ENCODE measurements around the gene CCNI2. TPM values are rescaled to one million over a fixed set of nuclear protein-coding genes. Genes with fewer than 3 reads are reported as not detected.

The CCNI2 gene
- total RNA-seq, 4 donors from 2014 or later: 0.34 to 0.81 (median 0.67) TPM; not detected in 1

GRCh38 chr5:132785365-132785764 lies 38.1 kb downstream of the CCNI2 start:
- Histone ChIP-seq H3K36me3 (no peaks in the 10 kb centered on the region), H3K4me1 (no peaks in the 10 kb centered on the region), H3K4me3 (replicated peaks in 1 of 3) (no peak overlapping the region), H3K27ac (no peak overlapping the region), H3K9me3 (no peaks in the 10 kb centered on the region), H3K27me3 (no peaks in the 10 kb centered on the region)
- intact Hi-C loops (cut with DNase I): no loop called here
- WGBS, 2 donors: 70 to 71% methylated on average over 5 of the region's 5 CpGs
- DNase-seq: no peak
- no peak for TF ChIP-seq CTCF (IDR thresholded peaks at IDR 0.05)

DNA sequence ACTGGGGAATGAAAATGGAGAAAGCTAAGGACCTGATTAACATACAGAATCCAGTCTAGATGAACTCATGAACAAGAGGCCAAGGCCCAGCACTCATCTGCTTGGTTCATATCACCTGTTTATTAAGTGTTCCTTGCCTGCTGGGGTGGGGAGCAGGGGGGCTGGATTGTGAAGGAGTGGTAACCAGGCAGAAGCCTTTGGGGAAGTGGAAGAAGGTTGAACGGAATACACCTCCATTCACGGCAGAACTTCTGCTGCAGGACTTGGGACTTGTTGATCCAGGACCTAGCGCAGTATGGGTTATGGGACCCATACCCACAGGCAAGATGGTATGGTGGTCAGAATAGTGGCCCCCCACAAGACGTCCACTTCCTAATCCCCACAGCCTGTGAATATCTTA lies 38.6 kb downstream of the CCNI2 start:
- intact Hi-C loops (cut with DNase I): no loop called here
- Histone ChIP-seq H3K36me3 (no peaks in the 10 kb centered on the region), H3K9me3 (no peaks in the 10 kb centered on the region), H3K4me1 (no peaks in the 10 kb centered on the region), H3K27ac (no peak overlapping the region), H3K4me3 (replicated peaks in 1 of 3) (no peak overlapping the region), H3K27me3 (no peaks in the 10 kb centered on the region)
- DNase-seq: no peak
- 90 to 95% methylated on average over 4 of the region's 4 CpGs for WGBS, 2 donors
- TF ChIP-seq CTCF (IDR thresholded peaks at IDR 0.05) (no peak), POLR2A (IDR thresholded peaks at IDR 0.05) (no peak)

GRCh38 chr5:132787076-132787475 lies 39.9 kb downstream of the CCNI2 start:
- WGBS, 2 donors: 95 to 98% methylated on average over 1 of the region's 1 CpG
- H3K27me3 ChIP-seq: no peaks in the 10 kb centered on the region
- no peaks in the 10 kb centered on the region for H3K9me3 ChIP-seq
- H3K36me3 ChIP-seq: no peaks in the 10 kb centered on the region
- no peak overlapping the region for H3K27ac ChIP-seq
- H3K4me3 ChIP-seq (replicated peaks in 1 of 3): no peak overlapping the region
- intact Hi-C loops (cut with DNase I): no loop called here
- no peak for DNase-seq
- TF ChIP-seq POLR2A (IDR thresholded peaks at IDR 0.05): no peak
- no peak for TF ChIP-seq CTCF (IDR thresholded peaks at IDR 0.05)
- H3K4me1 ChIP-seq: no peaks in the 10 kb centered on the region

DNA sequence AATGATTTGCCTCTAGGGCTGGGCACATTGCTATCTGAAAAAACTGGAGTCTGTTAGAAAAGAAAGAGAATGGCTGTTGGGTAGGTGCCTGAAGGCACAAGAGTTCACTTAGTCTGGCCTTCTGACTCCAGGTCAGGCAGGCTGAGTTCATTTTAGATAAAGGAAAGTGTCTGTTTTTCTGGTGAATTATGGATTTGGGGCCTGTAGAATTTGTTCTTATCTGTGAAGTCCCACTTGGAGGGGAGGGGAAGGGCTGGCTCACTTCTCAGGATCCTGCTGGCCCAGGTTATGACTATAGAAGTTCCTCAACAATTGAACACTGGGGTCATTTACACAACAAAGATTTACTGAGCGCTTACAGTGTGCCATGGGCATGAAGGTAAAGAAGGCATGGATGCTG lies 41.3 kb downstream of the CCNI2 start:
- no peak overlapping the region for H3K4me3 ChIP-seq (replicated peaks in 1 of 3)
- intact Hi-C loops (cut with DNase I): no loop called here
- H3K9me3 ChIP-seq: no peaks in the 10 kb centered on the region
- no peaks in the 10 kb centered on the region for H3K27me3 ChIP-seq
- no peak for TF ChIP-seq POLR2A (IDR thresholded peaks at IDR 0.05)
- no peak for TF ChIP-seq CTCF (IDR thresholded peaks at IDR 0.05)
- H3K4me1 ChIP-seq: no peaks in the 10 kb centered on the region
- no peaks in the 10 kb centered on the region for H3K36me3 ChIP-seq
- DNase-seq: no peak
- H3K27ac ChIP-seq: no peak overlapping the region
- WGBS, 2 donors: 100% methylated on average over 1 of the region's 1 CpG

DNA sequence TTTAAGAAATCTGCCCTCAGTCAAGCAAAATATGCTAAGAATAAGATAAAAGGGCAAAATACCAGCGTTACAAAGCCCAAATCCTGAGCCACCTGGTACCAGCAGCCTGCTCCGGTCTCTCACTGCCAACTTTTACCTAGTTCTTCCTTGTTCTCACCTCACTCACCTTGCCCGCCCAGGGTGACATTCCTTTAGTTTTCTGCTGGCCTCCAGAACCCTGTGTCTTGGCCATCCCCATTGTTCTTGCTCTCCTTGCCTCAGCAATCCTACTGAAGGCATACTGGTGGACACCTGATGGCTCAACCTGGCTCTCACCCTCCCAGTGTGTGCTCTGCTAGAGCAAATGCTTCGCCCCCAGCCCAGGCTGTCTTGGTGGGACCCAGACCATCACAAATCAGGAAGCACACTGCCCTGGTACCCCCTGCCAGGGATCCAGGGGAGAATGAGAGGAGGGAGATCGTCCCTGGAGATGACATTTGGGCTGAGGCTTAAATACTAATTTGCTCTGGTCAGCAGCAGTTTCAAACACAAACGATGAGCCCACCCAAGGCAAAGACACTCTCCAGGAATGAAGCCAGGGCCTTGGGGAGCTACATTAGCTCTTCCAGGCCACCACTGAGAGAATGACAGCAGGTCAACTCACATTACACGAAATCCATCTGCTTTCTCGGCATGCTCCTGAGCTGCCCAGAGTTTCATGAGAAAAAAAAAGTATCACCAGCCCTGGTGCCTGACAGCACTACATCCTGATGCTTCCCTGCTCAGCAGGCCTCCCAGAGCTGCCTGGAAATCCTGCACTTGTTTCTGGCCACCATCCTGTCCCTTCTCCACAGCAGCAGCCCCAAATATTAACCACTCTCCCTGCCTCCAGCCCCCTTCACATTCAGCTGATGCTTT lies 42.0 kb downstream of the CCNI2 start:
- DNase-seq: no peak
- TF ChIP-seq CTCF (IDR thresholded peaks at IDR 0.05): no peak
- TF ChIP-seq POLR2A (IDR thresholded peaks at IDR 0.05): no peak
- Histone ChIP-seq H3K4me1 (no peaks in the 10 kb centered on the region), H3K36me3 (no peaks in the 10 kb centered on the region), H3K27me3 (no peaks in the 10 kb centered on the region), H3K27ac (no peak overlapping the region), H3K9me3 (no peaks in the 10 kb centered on the region), H3K4me3 (replicated peaks in 1 of 3) (no peak overlapping the region)
- intact Hi-C loops (cut with DNase I): no loop called here
- WGBS, 2 donors: 80 to 86% methylated on average over 8 of the region's 8 CpGs
